Peyer's patch (tissue), 4 donors: ENCODE measurements around the gene SYCE3. TPM values are rescaled to one million over a fixed set of nuclear protein-coding genes. Genes with fewer than 3 reads are reported as not detected.

Experiments
- DNase-seq, 3 donors: peaks; one replicate each; pipeline ENCODE4 v3.0.0-alpha.2; 2017 to 2019
- H3K27ac ChIP-seq, 4 donors: fragments of 200-600 bp; sonication (generic); one replicate each; pipeline ENCODE4 v1.5.1; 2016 to 2019
- H3K27me3 ChIP-seq, 2 donors: fragments of 200-600 bp; sonication (generic); one replicate each; pipeline ENCODE4 v1.5.1; 2019
- H3K36me3 ChIP-seq, 3 donors: fragments of 200-600 bp; sonication (generic); one replicate each; pipeline ENCODE4 v1.5.1; 2016 to 2019
- H3K4me1 ChIP-seq, 4 donors: fragments of 200-600 bp; sonication (generic); one replicate each; pipeline ENCODE4 v1.5.1; 2016 to 2019
- H3K4me3 ChIP-seq, 4 donors: fragments of 200-600 bp; sonication (generic); 1 replicate in 3 of 4; 2 replicates in 1 of 4; pipeline ENCODE4 v1.5.1; 2016 to 2019; ENCODE audit warnings: mild to moderate bottlenecking in 1 of 4
- H3K9me3 ChIP-seq, 4 donors: fragments of 200-600 bp; sonication (generic); one replicate each; pipeline ENCODE4 v1.5.1; 2016 to 2019; ENCODE audit warnings: mild to moderate bottlenecking in 1 of 4
- CTCF ChIP-seq, 6 experiments: fragments of 450-650 bp in 4 of 6; fragments of 200-600 bp in 2 of 6; sonication (generic) in 1 of 6; IDR thresholded peaks; one replicate each; pipeline ENCODE4 v1.5.1; 2017 to 2019; ENCODE audit warnings: antibody characterized with exemption in 6 of 6, mild to moderate bottlenecking in 3 of 6, moderate library complexity in 1 of 6
- POLR2A ChIP-seq, 2 donors: fragments of 450-650 bp; IDR thresholded peaks; one replicate each; pipeline ENCODE4 v1.5.1; 2017; ENCODE audit warnings: antibody characterized with exemption in 2 of 2, mild to moderate bottlenecking in 2 of 2, moderate library complexity in 2 of 2
- total RNA-seq, 4 donors: library from RNA; depleted of rRNA; stranded (reverse); fragments of >200 nt; gene quantifications; one replicate each; pipeline ENCODE4 v1.1.0, GENCODE V29; 2016

Gene SYCE3
- total RNA-seq, 4 donors from 2014 or later, result not detected

GRCh38 chr22:50502628-50503474 is 59.9 kb downstream of the SYCE3 start:
- no peak overlapping the region for H3K4me3 ChIP-seq
- no peak for TF ChIP-seq POLR2A (IDR thresholded peaks at IDR 0.05)
- TF ChIP-seq CTCF (IDR thresholded peaks at IDR 0.05), result no peak
- DNase-seq, result no peak
- no peaks in the 10 kb centered on the region for H3K27me3 ChIP-seq
- H3K36me3 ChIP-seq, result peaks cover 0 to 40% (median 0%) of the 10 kb centered on the region in 3 donors
- H3K27ac ChIP-seq, result no peak overlapping the region
- H3K4me1 ChIP-seq, result peaks cover 0 to 31% (median 10%) of the 10 kb centered on the region in 4 donors
- no peaks in the 10 kb centered on the region for H3K9me3 ChIP-seq

GRCh38 chr22:50502096-50502495 is 60.6 kb downstream of the SYCE3 start:
- DNase-seq, result no peak
- Histone ChIP-seq H3K27me3 (no peaks in the 10 kb centered on the region), H3K4me1 (peaks cover 0 to 37% (median 10%) of the 10 kb centered on the region in 4 donors), H3K36me3 (peaks cover 0 to 40% (median 0%) of the 10 kb centered on the region in 3 donors), H3K4me3 (no peak overlapping the region), H3K27ac (no peak overlapping the region), H3K9me3 (no peaks in the 10 kb centered on the region)
- TF ChIP-seq CTCF (IDR thresholded peaks at IDR 0.05) (no peak), POLR2A (IDR thresholded peaks at IDR 0.05) (no peak)

Other genes starting within 250 kb of the SYCE3 start
- gene DENND6B, start 235.9 kb downstream of the SYCE3 start, total RNA-seq, result 10 to 100 TPM in 1 of 4 donors, 1 to 10 TPM in 3; 5.4 to 14.9 (median 6.3) TPM
- 100 to 1,000 TPM in 2 of 4 donors, 10 to 100 TPM in 2; 82.8 to 201 (median 111) TPM for gene PPP6R2, start 219.6 kb downstream of the SYCE3 start, total RNA-seq
- 100 to 1,000 TPM in 3 of 4 donors, 10 to 100 TPM in 1; 72.0 to 133 (median 121) TPM for gene SBF1, start 87.9 kb downstream of the SYCE3 start, total RNA-seq
- 1 to 10 TPM in 3 of 4 donors, under 1 TPM in 1; 0.83 to 8.4 (median 5.8) TPM for gene ADM2, start 81.4 kb downstream of the SYCE3 start, total RNA-seq
- gene MIOX, start 76.1 kb downstream of the SYCE3 start, total RNA-seq, result not detected
- gene LMF2, start 55.2 kb downstream of the SYCE3 start, total RNA-seq, result 10 to 100 TPM; 68.5 to 94.9 (median 83.3) TPM
- gene NCAPH2, start 54.7 kb downstream of the SYCE3 start, total RNA-seq, result 10 to 100 TPM; 34.0 to 85.8 (median 41.2) TPM
- 1 to 10 TPM in 3 of 4 donors, not detected in 1; 1.2 to 6.3 (median 4.5) TPM for gene SCO2, start 37.3 kb downstream of the SYCE3 start, total RNA-seq
- gene TYMP, start 32.9 kb downstream of the SYCE3 start, total RNA-seq, result 10 to 100 TPM; 53.5 to 93.9 (median 88.3) TPM
- gene KLHDC7B, start 17.0 kb downstream of the SYCE3 start, total RNA-seq, result 1 to 10 TPM in 1 of 4 donors, not detected in 3; 1.1 TPM
- gene CPT1B, start 15.5 kb upstream of the SYCE3 start, total RNA-seq, result 100 to 1,000 TPM in 1 of 4 donors, 10 to 100 TPM in 3; 51.2 to 133 (median 56.5) TPM
- 100 to 1,000 TPM; 111 to 278 (median 156) TPM for gene CHKB, start 19.9 kb upstream of the SYCE3 start, total RNA-seq
- gene MAPK8IP2, start 37.9 kb upstream of the SYCE3 start, total RNA-seq, result 1 to 10 TPM in 1 of 4 donors, under 1 TPM in 2, not detected in 1; 0.66 to 1.2 (median 0.83) TPM
- gene ARSA, start 65.2 kb upstream of the SYCE3 start, total RNA-seq, result 100 to 1,000 TPM in 3 of 4 donors, 10 to 100 TPM in 1; 84.2 to 130 (median 124) TPM
- 10 to 100 TPM in 2 of 4 donors, 1 to 10 TPM in 2; 2.8 to 36.3 (median 10.8) TPM for gene SHANK3, start 109.9 kb upstream of the SYCE3 start, total RNA-seq
- not detected for gene ACR, start 175.3 kb upstream of the SYCE3 start, total RNA-seq
- 10 to 100 TPM; 10.2 to 41.3 (median 27.7) TPM for gene RABL2B, start 220.7 kb upstream of the SYCE3 start, total RNA-seq